HEK293T (cell line): Measurements from ENCODE around the gene NBAS.

Source experiments
- BHLHE40 ChIP-seq: fragments of 450-650 bp; IDR thresholded peaks from 2 replicates; pipeline ENCODE4 v1.6.1; 2016; ENCODE audit warnings: mild to moderate bottlenecking, moderate library complexity, borderline replicate concordance
- FOXM1 ChIP-seq: fragments of 450-650 bp; IDR thresholded peaks from 2 replicates; pipeline ENCODE4 v1.6.1; 2017; ENCODE audit warnings: mild to moderate bottlenecking, borderline replicate concordance
- HDGF ChIP-seq: fragments of 450-650 bp; IDR thresholded peaks from 2 replicates; pipeline ENCODE4 v1.6.1; 2017; ENCODE audit warnings: antibody characterized with exemption, borderline replicate concordance
- L3MBTL2 ChIP-seq: fragments of 450-650 bp; conservative IDR thresholded peaks from 2 replicates; pipeline ENCODE4 v1.6.1; 2016; ENCODE audit warnings: mild to moderate bottlenecking
- NFRKB ChIP-seq: fragments of 450-650 bp; IDR thresholded peaks from 2 replicates; pipeline ENCODE4 v1.6.1; 2016; ENCODE audit warnings: mild to moderate bottlenecking, moderate library complexity
- PKNOX1 ChIP-seq: fragments of 450-650 bp; IDR thresholded peaks from 2 replicates; pipeline ENCODE4 v1.6.1; 2016
- SP1 ChIP-seq: fragments of 450-650 bp; IDR thresholded peaks from 2 replicates; pipeline ENCODE4 v1.6.1; 2017
- SUZ12 ChIP-seq: fragments of 450-650 bp; IDR thresholded peaks from 2 replicates; pipeline ENCODE4 v1.6.1; 2016; ENCODE audit warnings: mild to moderate bottlenecking
- TARDBP ChIP-seq: fragments of 450-650 bp; IDR thresholded peaks from 2 replicates; pipeline ENCODE4 v1.6.1; 2016
- ZNF384 ChIP-seq: fragments of 450-650 bp; IDR thresholded peaks from 2 replicates; pipeline ENCODE4 v1.6.1; 2016

GRCh38 chr2:15218423-15219086 lies 342.6 kb downstream of the NBAS start:
- no peak for TF ChIP-seq SP1
- TF ChIP-seq ZNF384: no peak
- no peak for TF ChIP-seq BHLHE40
- no peak for TF ChIP-seq HDGF
- no peak for TF ChIP-seq L3MBTL2
- no peak for TF ChIP-seq FOXM1
- no peak for TF ChIP-seq PKNOX1
- no peak for TF ChIP-seq TARDBP
- TF ChIP-seq SUZ12: no peak
- no peak for TF ChIP-seq NFRKB
